HepG2 (cell line): ENCODE measurements around the gene CYP11A1. TPM values are rescaled to one million over a fixed set of nuclear protein-coding genes. Genes with fewer than 3 reads are reported as not detected.

ENCODE experiments used
- ATRX ChIP-seq: sonication (generic); formaldehyde crosslinking; IDR thresholded peaks from 2 replicates; pipeline ENCODE4 v1.4.0; 2020; ENCODE audit warnings: missing genetic modification reagents, borderline replicate concordance
- GMEB1 ChIP-seq: sonication (generic); formaldehyde crosslinking; IDR thresholded peaks from 2 replicates; pipeline ENCODE4 v1.5.1; 2020; ENCODE audit warnings: missing genetic modification reagents, mild to moderate bottlenecking, borderline replicate concordance
- POLR2AphosphoS5 ChIP-seq: IDR thresholded peaks from 2 replicates; pipeline ENCODE4 v1.6.1; 2012; ENCODE audit warnings: low read depth, low read length
- SIN3A ChIP-seq: IDR thresholded peaks from 2 replicates; pipeline ENCODE4 v1.6.1; 2011; ENCODE audit warnings: low read depth, mild to moderate bottlenecking, control low read depth, low read length, borderline replicate concordance
- SSRP1 ChIP-seq: IDR thresholded peaks from 2 replicates; pipeline ENCODE4 v1.6.1; 2016; ENCODE audit warnings: control low read depth
- STAG1 ChIP-seq: sonication (generic); formaldehyde crosslinking; IDR thresholded peaks from 2 replicates; pipeline ENCODE4 v1.4.0; 2020; ENCODE audit warnings: missing genetic modification reagents
- ZNF639 ChIP-seq: conservative IDR thresholded peaks from 2 replicates; pipeline ENCODE4 v1.6.1; 2018; ENCODE audit warnings: missing genetic modification reagents
- ZNF652 ChIP-seq: IDR thresholded peaks from 2 replicates; pipeline ENCODE4 v1.6.1; 2016; ENCODE audit warnings: low read depth, borderline replicate concordance
- polyA plus RNA-seq, 8 experiments: library from polyadenylated mRNA; depleted of rRNA in 3 of 8; stranded (reverse) in 7 of 8; unstranded in 1 of 8; fragments of >200 nt; fragmentation: Illumina TruSeq in 4 of 8; extraction: Trizol in 4 of 8; gene quantifications; 2 replicates each; pipeline versions ENCODE4 v1.2.1 to v1.2.3, GENCODE V29; 2011 to 2016; ENCODE audit warnings: low read depth in 4 of 8, missing spikeins in 1 of 8, mixed read lengths in 1 of 8; ENCODE audit not compliant: insufficient read depth in 1 of 8
- total RNA-seq, 5 experiments: library from RNA; depleted of rRNA; stranded (reverse); fragments of >200 nt; fragmentation: Illumina TruSeq; extraction: Trizol; gene quantifications; 2 replicates each; pipeline ENCODE4 v1.2.3, GENCODE V29; 2016; ENCODE audit warnings: low read depth in 1 of 5
- TF ChIP-seq, protein P1 (sequence below): sonication (generic); formaldehyde crosslinking; IDR thresholded peaks from 2 replicates; pipeline ENCODE4 v1.9.0; 2021; ENCODE audit warnings: mild to moderate bottlenecking, missing genetic modification reagents
- TF ChIP-seq, protein P2 (sequence below): sonication (generic); formaldehyde crosslinking; IDR thresholded peaks from 2 replicates; pipeline ENCODE4 v1.9.0; 2021; ENCODE audit warnings: missing genetic modification reagents, borderline replicate concordance
- TF ChIP-seq, protein P3 (sequence below): sonication (generic); formaldehyde crosslinking; IDR thresholded peaks from 2 replicates; pipeline ENCODE4 v1.4.0; 2020; ENCODE audit warnings: missing genetic modification reagents
- TF ChIP-seq, protein P4 (sequence below): sonication (generic); formaldehyde crosslinking; IDR thresholded peaks from 2 replicates; pipeline ENCODE4 v1.5.1; 2020; ENCODE audit warnings: missing genetic modification reagents, mild to moderate bottlenecking, borderline replicate concordance

Gene CYP11A1
- total and polyA plus RNA-seq, 2 of the 13 experiments (the other 11 are each of a cell fraction or from before 2014, with no cell fraction given) = 0.66 to 0.92 TPM

- TF ChIP-seq, protein P1, sequence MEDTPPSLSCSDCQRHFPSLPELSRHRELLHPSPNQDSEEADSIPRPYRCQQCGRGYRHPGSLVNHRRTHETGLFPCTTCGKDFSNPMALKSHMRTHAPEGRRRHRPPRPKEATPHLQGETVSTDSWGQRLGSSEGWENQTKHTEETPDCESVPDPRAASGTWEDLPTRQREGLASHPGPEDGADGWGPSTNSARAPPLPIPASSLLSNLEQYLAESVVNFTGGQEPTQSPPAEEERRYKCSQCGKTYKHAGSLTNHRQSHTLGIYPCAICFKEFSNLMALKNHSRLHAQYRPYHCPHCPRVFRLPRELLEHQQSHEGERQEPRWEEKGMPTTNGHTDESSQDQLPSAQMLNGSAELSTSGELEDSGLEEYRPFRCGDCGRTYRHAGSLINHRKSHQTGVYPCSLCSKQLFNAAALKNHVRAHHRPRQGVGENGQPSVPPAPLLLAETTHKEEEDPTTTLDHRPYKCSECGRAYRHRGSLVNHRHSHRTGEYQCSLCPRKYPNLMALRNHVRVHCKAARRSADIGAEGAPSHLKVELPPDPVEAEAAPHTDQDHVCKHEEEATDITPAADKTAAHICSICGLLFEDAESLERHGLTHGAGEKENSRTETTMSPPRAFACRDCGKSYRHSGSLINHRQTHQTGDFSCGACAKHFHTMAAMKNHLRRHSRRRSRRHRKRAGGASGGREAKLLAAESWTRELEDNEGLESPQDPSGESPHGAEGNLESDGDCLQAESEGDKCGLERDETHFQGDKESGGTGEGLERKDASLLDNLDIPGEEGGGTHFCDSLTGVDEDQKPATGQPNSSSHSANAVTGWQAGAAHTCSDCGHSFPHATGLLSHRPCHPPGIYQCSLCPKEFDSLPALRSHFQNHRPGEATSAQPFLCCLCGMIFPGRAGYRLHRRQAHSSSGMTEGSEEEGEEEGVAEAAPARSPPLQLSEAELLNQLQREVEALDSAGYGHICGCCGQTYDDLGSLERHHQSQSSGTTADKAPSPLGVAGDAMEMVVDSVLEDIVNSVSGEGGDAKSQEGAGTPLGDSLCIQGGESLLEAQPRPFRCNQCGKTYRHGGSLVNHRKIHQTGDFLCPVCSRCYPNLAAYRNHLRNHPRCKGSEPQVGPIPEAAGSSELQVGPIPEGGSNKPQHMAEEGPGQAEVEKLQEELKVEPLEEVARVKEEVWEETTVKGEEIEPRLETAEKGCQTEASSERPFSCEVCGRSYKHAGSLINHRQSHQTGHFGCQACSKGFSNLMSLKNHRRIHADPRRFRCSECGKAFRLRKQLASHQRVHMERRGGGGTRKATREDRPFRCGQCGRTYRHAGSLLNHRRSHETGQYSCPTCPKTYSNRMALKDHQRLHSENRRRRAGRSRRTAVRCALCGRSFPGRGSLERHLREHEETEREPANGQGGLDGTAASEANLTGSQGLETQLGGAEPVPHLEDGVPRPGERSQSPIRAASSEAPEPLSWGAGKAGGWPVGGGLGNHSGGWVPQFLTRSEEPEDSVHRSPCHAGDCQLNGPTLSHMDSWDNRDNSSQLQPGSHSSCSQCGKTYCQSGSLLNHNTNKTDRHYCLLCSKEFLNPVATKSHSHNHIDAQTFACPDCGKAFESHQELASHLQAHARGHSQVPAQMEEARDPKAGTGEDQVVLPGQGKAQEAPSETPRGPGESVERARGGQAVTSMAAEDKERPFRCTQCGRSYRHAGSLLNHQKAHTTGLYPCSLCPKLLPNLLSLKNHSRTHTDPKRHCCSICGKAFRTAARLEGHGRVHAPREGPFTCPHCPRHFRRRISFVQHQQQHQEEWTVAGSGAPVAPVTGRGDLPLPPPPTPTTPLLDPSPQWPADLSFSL (CRISPR knock-in tag) = no peak
- TF ChIP-seq, protein P2, sequence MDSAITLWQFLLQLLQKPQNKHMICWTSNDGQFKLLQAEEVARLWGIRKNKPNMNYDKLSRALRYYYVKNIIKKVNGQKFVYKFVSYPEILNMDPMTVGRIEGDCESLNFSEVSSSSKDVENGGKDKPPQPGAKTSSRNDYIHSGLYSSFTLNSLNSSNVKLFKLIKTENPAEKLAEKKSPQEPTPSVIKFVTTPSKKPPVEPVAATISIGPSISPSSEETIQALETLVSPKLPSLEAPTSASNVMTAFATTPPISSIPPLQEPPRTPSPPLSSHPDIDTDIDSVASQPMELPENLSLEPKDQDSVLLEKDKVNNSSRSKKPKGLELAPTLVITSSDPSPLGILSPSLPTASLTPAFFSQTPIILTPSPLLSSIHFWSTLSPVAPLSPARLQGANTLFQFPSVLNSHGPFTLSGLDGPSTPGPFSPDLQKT (CRISPR knock-in tag) = no peak
- TF ChIP-seq ZNF652 (no peak), ZNF639 (CRISPR knock-in tag) (peak; percentile 77), ATRX (CRISPR knock-in tag) (no peak), GMEB1 (CRISPR knock-in tag) (no peak), SIN3A (no peak), POLR2AphosphoS5 (no peak), STAG1 (CRISPR knock-in tag) (no peak), SSRP1 (CRISPR knock-in tag) (no peak)
- TF ChIP-seq, protein P3, sequence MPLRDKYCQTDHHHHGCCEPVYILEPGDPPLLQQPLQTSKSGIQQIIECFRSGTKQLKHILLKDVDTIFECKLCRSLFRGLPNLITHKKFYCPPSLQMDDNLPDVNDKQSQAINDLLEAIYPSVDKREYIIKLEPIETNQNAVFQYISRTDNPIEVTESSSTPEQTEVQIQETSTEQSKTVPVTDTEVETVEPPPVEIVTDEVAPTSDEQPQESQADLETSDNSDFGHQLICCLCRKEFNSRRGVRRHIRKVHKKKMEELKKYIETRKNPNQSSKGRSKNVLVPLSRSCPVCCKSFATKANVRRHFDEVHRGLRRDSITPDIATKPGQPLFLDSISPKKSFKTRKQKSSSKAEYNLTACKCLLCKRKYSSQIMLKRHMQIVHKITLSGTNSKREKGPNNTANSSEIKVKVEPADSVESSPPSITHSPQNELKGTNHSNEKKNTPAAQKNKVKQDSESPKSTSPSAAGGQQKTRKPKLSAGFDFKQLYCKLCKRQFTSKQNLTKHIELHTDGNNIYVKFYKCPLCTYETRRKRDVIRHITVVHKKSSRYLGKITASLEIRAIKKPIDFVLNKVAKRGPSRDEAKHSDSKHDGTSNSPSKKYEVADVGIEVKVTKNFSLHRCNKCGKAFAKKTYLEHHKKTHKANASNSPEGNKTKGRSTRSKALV (CRISPR knock-in tag) = peak; percentile 69; the same call in 1 of the 2 replicates
- TF ChIP-seq, protein P4, sequence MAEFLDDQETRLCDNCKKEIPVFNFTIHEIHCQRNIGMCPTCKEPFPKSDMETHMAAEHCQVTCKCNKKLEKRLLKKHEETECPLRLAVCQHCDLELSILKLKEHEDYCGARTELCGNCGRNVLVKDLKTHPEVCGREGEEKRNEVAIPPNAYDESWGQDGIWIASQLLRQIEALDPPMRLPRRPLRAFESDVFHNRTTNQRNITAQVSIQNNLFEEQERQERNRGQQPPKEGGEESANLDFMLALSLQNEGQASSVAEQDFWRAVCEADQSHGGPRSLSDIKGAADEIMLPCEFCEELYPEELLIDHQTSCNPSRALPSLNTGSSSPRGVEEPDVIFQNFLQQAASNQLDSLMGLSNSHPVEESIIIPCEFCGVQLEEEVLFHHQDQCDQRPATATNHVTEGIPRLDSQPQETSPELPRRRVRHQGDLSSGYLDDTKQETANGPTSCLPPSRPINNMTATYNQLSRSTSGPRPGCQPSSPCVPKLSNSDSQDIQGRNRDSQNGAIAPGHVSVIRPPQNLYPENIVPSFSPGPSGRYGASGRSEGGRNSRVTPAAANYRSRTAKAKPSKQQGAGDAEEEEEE (CRISPR knock-in tag) = no peak
Observed at GRCh38 chr15:74291101-74292071, 76.1 kb downstream of the CYP11A1 start (continued).
